Epithelial cell of proximal tubule (primary cell): Measurements from ENCODE around the gene IFT22. TPM values are rescaled to one million over a fixed set of nuclear protein-coding genes. Genes with fewer than 3 reads are reported as not detected.
"Not testable (repeated sequence)": the region's sequence is repeated elsewhere in the genome, so short reads cannot be mapped to it uniquely, and the experiment has no call there.

Experiments used
- DNase-seq: peaks from one replicate; pipeline ENCODE4 v3.0.0-alpha.2; 2011; ENCODE audit warnings: low read depth
- H3K4me3 ChIP-seq: 2 replicates; pipeline ENCODE4 v1.5.1; 2011; ENCODE audit warnings: low read depth, mild to moderate bottlenecking, low read length
- total RNA-seq: library from RNA; depleted of rRNA; stranded (reverse); fragments of >200 nt; gene quantifications from 2 replicates; pipeline ENCODE4 v1.2.3, GENCODE V29; 2015
- TF ChIP-seq, protein P1 (sequence below): conservative IDR thresholded peaks from 2 replicates; pipeline ENCODE4 v1.5.1; 2012; ENCODE audit warnings: low read depth, mild to moderate bottlenecking, low read length

The IFT22 gene
- total RNA-seq, 1 donor from 2014 or later, result 45.3 TPM

DNA sequence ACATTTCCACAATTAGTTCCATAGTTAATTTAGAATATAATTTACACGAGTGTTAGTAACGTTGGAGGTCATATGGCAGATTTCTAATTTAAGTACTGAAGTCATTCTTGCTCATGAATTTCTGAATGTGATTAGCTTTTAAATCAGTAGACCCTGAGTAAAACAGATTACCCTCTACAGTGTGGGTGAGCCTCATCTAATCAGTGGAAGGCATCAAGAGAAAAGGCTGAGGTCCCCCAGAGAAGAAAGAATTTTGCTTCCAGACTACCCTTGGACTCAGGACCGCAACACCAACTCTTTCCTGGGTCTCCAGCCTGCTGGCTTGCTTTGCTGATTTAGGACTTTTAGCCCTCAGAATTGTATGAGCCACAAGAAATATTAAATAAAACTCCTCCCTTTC is 33.2 kb downstream of the IFT22 start:
- no peak for DNase-seq
- no peak overlapping the region for H3K4me3 ChIP-seq
- TF ChIP-seq, protein P1, sequence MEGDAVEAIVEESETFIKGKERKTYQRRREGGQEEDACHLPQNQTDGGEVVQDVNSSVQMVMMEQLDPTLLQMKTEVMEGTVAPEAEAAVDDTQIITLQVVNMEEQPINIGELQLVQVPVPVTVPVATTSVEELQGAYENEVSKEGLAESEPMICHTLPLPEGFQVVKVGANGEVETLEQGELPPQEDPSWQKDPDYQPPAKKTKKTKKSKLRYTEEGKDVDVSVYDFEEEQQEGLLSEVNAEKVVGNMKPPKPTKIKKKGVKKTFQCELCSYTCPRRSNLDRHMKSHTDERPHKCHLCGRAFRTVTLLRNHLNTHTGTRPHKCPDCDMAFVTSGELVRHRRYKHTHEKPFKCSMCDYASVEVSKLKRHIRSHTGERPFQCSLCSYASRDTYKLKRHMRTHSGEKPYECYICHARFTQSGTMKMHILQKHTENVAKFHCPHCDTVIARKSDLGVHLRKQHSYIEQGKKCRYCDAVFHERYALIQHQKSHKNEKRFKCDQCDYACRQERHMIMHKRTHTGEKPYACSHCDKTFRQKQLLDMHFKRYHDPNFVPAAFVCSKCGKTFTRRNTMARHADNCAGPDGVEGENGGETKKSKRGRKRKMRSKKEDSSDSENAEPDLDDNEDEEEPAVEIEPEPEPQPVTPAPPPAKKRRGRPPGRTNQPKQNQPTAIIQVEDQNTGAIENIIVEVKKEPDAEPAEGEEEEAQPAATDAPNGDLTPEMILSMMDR, result no peak

DNA sequence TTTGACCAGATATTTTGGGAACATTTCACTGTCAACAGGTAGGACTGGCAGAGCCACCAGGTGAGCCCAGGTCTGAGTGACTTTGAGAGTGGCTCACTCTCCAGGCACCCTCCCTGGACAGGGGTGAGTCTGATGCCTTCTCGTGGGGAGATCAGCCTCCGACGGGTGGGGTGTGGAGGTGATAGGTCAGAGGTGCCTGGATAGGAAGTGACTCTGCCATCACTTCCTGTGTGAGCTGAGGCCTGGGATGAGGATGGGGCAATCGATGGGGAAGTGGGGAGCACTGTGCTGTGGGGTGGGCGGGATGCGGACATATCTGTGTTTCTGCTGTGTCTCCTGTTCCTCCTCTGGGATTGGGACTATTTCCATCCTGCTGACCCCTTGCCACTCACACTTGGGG is 34.6 kb downstream of the IFT22 start:
- no peak overlapping the region for H3K4me3 ChIP-seq
- TF ChIP-seq, protein P1, result no peak
- DNase-seq, result no peak

DNA sequence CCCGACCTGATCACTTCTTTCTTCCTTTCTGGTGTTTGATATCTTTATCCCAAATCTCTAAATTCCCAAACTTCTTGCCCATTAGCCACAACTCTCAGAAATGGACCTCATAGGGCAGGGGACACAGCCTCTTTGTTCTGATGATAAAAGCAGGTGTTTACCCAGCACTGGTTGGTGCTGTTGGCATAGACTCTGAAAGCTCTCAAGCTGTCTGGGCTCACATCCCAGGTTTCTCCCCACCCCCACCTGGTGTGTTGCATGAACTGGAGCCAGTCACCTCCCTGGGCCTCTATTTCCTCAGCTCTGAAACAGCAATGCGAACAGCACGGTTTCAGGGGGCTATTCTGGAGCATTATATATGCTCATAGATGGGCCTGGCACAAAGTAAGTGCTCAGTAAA is 35.7 kb downstream of the IFT22 start:
- DNase-seq, H3K4me3 ChIP-seq: not testable (repeated sequence)

DNA sequence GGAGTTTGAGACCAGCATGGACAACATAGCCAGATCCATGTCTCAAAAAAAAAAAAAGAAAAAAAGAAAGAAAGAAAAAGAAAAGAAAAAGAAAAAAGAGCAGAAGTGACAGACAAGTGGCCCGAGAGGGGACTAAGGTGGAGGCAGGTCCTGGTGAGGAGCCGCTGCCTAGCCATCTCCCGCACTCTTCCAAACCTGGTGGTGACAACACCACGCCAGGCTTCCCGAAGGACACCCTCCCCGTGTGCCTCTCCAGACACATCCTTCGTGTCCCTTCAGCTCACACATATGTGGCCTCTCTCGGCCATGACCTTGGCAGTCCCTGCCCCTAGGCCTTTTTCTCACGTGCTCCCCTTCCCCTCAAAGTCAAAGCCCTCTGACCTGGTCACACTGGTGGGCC is 36.4 kb downstream of the IFT22 start:
- no peak for DNase-seq
- H3K4me3 ChIP-seq, result no peak overlapping the region
- TF ChIP-seq, protein P1, result no peak

DNA sequence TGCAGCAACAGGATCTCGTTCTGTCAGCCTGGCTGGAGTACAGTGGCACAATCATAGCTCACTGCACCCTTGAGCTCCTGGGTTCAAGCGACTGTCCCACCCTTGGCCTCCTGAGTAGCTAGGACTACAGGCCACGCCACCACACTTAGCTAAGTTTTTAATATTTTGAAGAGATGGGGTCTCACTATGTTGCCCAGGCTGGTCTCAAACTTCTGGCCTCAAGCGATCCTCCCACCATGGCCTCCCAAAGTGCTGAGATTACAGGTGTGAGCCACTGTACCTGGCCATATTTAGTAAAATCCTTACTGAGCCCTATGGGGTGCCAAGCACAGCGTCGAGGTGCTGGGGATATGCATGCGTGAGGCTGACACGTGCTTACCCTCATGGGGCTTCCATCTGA is 40.7 kb downstream of the IFT22 start:
- DNase-seq, H3K4me3 ChIP-seq: not testable (repeated sequence)

DNA sequence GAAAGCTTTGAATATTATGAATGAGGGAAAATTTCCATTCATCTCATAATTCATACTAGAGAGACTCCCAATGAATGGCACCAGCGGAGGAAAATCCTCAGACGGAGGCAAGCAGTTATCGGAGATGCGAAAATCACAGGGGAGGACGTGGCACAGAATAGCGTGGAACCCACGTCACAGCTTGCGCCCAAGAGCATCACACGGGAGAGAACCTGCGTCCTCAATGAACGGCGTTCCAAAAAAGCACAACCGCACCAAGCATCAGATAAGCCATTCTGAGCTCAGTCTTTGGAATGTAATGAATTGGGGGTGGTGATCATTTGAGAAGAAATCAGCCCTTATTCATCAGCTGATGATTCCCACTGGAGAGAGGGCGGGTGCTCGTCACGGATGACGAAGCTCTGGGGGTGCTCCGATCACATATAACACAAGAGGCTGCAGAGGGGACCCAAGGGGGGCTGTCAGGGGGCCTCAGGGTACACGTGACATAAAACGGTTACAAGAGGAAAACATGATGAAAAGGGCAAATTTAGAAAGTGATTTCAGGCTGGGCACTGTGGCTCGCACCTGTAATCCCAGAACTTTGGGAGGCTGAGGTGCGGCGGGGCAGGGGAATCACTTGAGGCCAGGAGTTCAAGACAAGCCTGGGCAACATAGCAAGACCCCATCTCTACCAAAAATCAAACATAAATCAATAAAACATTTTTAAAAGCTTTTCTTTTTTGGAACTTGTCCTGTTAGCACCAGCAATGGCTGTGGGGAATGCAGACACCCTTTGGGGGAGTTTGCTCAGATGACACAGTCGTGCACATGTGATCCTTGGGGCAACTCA is 42.9 kb downstream of the IFT22 start:
- DNase-seq, result no peak
- TF ChIP-seq, protein P1, result no peak
- no peak overlapping the region for H3K4me3 ChIP-seq

DNA sequence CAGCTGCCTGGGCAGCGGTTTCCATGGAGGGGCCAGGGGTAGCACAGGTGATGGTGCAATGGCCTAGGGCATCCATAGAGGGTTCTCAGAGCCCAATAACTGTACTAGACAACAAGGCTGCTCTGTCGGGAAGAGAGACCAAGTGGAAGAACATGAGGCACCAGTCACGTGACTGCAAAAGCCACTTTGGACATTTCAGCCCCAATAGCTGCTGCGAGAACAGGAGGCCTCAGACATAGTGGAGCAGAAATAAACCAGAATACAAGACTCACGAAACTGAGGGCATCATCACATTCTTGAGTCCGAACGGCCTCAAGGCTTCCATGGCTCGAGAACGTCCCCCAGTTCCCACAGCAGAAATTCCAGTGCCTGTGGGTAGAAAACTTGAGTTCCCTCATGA is 44.5 kb downstream of the IFT22 start:
- no peak for DNase-seq
- TF ChIP-seq, protein P1, result no peak
- H3K4me3 ChIP-seq, result no peak overlapping the region

DNA sequence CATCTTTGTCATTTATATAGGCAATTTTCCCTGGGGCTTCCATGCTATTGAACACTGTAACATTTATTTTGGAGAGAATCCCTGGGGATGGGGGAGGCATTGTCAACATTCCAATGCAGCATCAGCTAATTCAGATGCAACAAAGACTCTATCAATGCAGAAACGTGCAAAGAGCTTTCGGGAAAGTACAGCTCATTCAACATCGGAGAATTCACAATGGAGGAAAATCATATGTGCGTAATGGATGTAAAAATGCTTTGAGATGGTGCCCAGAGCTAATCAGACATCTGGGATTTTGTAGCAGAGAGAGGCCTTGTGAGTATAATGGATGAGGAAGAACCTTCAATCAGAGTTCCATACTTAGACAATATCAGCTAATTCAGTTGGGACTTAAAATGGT is 48.4 kb downstream of the IFT22 start:
- no peak overlapping the region for H3K4me3 ChIP-seq
- no peak for DNase-seq
- TF ChIP-seq, protein P1, result no peak
